Measurements from ENCODE around the gene MUC12. TPM values are rescaled to one million over a fixed set of nuclear protein-coding genes. Genes with fewer than 3 reads are reported as not detected.
"Not testable (repeated sequence)": the region's sequence is repeated elsewhere in the genome, so short reads cannot be mapped to it uniquely, and the experiment has no call there.

Gene MUC12, protein sequence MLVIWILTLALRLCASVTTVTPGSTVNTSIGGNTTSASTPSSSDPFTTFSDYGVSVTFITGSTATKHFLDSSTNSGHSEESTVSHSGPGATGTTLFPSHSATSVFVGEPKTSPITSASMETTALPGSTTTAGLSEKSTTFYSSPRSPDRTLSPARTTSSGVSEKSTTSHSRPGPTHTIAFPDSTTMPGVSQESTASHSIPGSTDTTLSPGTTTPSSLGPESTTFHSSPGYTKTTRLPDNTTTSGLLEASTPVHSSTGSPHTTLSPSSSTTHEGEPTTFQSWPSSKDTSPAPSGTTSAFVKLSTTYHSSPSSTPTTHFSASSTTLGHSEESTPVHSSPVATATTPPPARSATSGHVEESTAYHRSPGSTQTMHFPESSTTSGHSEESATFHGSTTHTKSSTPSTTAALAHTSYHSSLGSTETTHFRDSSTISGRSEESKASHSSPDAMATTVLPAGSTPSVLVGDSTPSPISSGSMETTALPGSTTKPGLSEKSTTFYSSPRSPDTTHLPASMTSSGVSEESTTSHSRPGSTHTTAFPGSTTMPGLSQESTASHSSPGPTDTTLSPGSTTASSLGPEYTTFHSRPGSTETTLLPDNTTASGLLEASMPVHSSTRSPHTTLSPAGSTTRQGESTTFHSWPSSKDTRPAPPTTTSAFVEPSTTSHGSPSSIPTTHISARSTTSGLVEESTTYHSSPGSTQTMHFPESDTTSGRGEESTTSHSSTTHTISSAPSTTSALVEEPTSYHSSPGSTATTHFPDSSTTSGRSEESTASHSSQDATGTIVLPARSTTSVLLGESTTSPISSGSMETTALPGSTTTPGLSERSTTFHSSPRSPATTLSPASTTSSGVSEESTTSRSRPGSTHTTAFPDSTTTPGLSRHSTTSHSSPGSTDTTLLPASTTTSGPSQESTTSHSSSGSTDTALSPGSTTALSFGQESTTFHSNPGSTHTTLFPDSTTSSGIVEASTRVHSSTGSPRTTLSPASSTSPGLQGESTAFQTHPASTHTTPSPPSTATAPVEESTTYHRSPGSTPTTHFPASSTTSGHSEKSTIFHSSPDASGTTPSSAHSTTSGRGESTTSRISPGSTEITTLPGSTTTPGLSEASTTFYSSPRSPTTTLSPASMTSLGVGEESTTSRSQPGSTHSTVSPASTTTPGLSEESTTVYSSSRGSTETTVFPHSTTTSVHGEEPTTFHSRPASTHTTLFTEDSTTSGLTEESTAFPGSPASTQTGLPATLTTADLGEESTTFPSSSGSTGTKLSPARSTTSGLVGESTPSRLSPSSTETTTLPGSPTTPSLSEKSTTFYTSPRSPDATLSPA (N-terminal part only)
- total RNA-seq (not detected), polyA plus RNA-seq (under 1 TPM in 1 of 2 donors, not detected in 1; 0.49 TPM)
- long read RNA-seq, donor 1, result 0 reads
- long read RNA-seq, donor 2, result 0 reads
- long read RNA-seq, donor 3, result 0 reads

DNA sequence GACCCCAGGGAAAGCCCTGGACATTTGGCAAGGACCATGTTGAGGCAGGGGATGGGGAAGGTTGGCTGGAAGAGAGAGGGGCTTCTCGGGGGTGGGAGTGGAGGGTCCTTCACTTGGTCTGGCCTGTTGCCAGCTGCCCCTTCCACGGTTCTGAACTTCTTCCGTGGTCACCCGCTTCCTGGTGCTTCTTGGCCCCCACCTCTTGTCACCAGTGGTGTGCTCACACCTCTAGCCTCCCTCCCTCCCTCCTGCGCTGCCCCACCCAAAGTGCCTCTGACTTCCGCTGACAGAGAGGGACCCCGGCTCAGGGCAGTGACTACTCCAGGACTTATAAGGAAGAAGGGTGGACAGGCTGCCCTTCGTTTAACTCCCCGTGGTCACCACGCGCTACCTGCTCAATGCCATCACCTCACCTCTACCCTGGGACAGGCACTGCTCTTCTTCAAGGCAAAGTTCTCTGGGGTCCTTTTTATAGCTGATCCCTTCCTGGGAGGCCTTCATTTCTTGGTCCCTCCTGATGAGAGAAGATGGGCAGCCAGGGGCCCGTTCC is at the start of gene MUC12:
TSS of gene MUC12 (plus strand) at position 500 of the 550 bp plus-strand sequence. CDS start 58 bp downstream, outside the sequence.
- DNase-seq (no peak), ATAC-seq (no peak)
- Histone ChIP-seq H3K27ac (no peak within 1 kb of the TSS), H3K36me3 (no peaks in the 10 kb centered on the region), H3K9me3 (peaks cover 0 to 4% (median 0%) of the 10 kb centered on the region in 11 donors), H3K4me1 (peaks cover 4 to 18% (median 14%) of the 10 kb centered on the region in 9 donors), H3K27me3 (peaks cover 34 to 90% (median 66%) of the 10 kb centered on the region in 7 donors), H3K4me3 (no peak within 1 kb of the TSS)
- intact Hi-C loops (cut with DNase I), result loop anchor here in 5 of 10 donors (5.0 to 10.0 kb wide), 3 partner anchors 72 to 88 kb away; partner anchors contain the start of gene ACHE (in 1 of the 5)
- TF ChIP-seq, protein P1, sequence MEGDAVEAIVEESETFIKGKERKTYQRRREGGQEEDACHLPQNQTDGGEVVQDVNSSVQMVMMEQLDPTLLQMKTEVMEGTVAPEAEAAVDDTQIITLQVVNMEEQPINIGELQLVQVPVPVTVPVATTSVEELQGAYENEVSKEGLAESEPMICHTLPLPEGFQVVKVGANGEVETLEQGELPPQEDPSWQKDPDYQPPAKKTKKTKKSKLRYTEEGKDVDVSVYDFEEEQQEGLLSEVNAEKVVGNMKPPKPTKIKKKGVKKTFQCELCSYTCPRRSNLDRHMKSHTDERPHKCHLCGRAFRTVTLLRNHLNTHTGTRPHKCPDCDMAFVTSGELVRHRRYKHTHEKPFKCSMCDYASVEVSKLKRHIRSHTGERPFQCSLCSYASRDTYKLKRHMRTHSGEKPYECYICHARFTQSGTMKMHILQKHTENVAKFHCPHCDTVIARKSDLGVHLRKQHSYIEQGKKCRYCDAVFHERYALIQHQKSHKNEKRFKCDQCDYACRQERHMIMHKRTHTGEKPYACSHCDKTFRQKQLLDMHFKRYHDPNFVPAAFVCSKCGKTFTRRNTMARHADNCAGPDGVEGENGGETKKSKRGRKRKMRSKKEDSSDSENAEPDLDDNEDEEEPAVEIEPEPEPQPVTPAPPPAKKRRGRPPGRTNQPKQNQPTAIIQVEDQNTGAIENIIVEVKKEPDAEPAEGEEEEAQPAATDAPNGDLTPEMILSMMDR (IDR thresholded peaks at IDR 0.05), result no peak
- WGBS, 2 donors, result 59 to 63% methylated on average over 12 of the region's 12 CpGs

DNA sequence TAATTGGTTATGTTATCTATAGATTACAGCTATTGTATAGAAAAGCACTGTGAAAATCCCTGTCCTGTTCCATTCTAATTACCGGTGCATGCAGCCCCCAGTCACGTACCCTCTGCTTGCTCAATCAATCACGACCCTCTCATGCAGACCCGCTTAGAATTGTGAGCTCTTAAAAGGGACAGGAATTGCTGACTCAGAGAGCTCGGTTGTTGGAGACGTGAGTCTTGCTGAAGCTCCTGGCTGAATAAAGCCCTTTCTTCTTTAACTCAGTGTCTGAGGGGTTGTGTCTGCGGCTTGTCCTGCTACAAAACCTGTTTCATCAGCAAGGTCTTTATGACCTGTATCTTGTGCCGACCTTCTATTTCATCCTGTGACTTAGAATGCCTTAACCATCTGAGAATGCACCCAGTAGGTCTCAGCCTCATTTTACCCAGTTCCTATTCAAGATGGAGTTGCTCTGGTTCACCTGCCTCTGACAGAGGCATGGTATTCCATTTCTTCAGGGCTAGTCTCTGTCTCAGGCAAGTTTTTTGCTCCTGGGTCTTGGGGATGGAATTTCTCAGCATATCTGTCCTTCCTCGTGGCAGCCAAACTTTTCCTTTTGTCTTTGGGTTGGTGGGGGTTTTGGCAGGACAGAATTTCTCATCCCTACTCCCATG is 49.5 kb upstream of the MUC12 start:
- not testable (repeated sequence) for DNase-seq

DNA sequence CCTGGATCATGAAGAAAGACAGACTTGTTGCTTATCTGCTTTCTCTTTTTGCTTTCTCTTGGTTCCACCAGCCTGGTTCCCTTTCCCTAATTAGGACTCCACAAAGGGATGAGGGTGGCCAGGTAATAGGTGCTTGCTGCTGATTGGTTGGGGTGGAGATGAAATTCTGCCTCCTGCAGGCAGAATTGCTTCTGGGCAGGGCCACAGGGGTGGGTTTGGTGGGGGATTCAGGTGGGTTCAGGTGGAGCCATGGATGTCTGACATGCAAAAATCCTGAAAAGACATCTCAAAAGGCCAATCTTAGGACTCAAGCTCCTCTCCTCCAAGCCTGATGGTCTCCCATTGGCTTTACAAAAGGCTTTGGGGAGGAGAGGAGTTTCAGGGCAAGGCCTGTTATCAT is 48.3 kb upstream of the MUC12 start:
- peaks cover 0 to 18% (median 9%) of the 10 kb centered on the region in 7 donors for H3K27me3 ChIP-seq
- intact Hi-C loops (cut with DNase I), result no loop called here
- no peak for ATAC-seq
- TF ChIP-seq, protein P1 (IDR thresholded peaks at IDR 0.05), result no peak
- DNase-seq, result no peak
- peaks cover 0 to 4% (median 0%) of the 10 kb centered on the region in 9 donors for H3K4me1 ChIP-seq
- no peaks in the 10 kb centered on the region for H3K36me3 ChIP-seq
- no peak overlapping the region for H3K4me3 ChIP-seq
- H3K9me3 ChIP-seq, result no peaks in the 10 kb centered on the region
- no peak overlapping the region for H3K27ac ChIP-seq

More for the DNA sequence above, 49.5 kb upstream of the MUC12 start:
- WGBS, 2 donors, result 73 to 75% methylated on average over 9 of the region's 9 CpGs
- H3K4me3 ChIP-seq; H3K36me3 ChIP-seq; ATAC-seq; H3K27ac ChIP-seq; H3K9me3 ChIP-seq; intact Hi-C loops (cut with DNase I); H3K4me1 ChIP-seq: not testable (repeated sequence)
- H3K27me3 ChIP-seq, result peaks cover 0 to 20% (median 9%) of the 10 kb centered on the region in 7 donors

DNA sequence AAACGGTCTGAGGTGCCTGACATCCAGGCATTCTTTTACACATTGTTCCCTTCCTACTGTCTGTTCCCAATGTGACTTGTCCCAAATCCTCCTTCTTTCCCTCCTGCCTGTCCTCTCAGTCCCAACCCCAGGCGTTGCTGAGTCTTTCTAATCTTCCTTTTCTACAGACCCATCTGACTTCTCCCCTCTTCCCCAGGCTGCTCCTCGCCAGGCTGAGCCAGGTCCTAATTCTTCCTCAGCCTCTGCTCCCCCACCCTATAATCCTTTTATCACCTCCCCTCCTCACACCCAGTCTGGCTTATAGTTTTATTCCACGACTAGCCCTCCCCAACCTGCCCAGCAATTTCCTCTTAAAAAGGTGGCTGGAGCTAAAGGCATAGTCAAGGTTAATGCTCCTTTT is 45.7 kb upstream of the MUC12 start:
- intact Hi-C loops (cut with DNase I); H3K27ac ChIP-seq; DNase-seq; ATAC-seq; H3K27me3 ChIP-seq; H3K4me3 ChIP-seq; H3K9me3 ChIP-seq; H3K4me1 ChIP-seq; H3K36me3 ChIP-seq: not testable (repeated sequence)
- 38 to 43% methylated on average over 4 of the region's 4 CpGs for WGBS, 2 donors
